ENCODE measurements around the gene GLDN. TPM values are rescaled to one million over a fixed set of nuclear protein-coding genes. Genes with fewer than 3 reads are reported as not detected.

Gene GLDN
- total and polyA plus RNA-seq, 8 donors = 0.23 to 16.8 (median 0.68) TPM; not detected in 2

- ATAC-seq (no peak), FAIRE-seq (no peak), DNase-seq (no peak)
- 86 to 94% methylated on average over 5 of the region's 5 CpGs for WGBS, 2 donors
- TF ChIP-seq CTCF (IDR thresholded peaks at IDR 0.05) = no peak
- Histone ChIP-seq H3K4me1 (peaks cover 0 to 4% (median 0%) of the 10 kb centered on the region in 3 donors), H3K9me3 (no peaks in the 10 kb centered on the region), H3K4me3 (no peak overlapping the region), H3K27ac (no peak overlapping the region), H3K36me3 (no peaks in the 10 kb centered on the region), H3K27me3 (no peaks in the 10 kb centered on the region)
- intact Hi-C loops (cut with DNase I) = no loop called here
Observed at GRCh38 chr15:51335087-51335486, 6.4 kb upstream of the GLDN start.

DNA sequence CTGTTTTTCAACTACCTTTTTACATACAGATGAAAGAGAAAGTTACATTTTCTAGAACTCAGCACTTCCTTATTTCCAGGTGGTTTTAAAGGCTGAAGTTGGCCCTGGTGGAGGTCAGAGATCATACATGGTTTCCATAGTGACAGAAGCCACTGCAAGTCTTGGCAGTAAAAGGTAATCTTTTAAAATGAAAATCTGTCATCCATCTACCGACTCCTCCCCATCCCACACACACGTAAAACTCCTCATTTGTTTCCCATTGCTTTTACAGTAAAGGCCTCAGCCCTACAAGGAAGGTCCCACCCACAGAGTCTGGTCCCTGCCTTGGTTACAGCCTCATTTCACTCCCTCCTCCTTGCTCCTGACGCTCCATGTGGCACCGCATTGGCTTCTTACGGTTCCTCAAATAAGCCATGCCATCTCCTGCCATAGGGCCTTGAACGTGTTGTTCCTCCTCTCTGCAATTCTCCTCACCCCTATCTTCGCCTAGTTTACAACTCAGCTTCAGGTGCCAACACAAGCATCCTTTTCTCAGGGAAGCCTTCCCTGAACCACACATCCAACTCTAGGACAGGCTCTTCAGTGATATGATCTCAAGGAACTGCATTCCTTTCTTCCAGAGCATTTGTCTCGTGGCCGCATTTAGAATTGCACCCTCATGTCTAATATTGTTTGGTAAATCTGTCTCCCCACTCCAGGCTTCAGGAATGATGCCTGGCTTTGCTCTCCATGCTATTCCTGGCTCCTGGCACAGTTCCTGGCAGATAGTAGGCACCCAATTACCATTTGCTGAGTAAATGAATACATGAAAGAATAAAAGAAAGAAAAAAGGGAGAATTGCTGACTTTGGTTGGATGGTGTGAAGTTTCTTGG is 5.7 kb upstream of the GLDN start:
- 85 to 86% methylated on average over 9 of the region's 9 CpGs for WGBS, 2 donors
- intact Hi-C loops (cut with DNase I) = no loop called here

DNA sequence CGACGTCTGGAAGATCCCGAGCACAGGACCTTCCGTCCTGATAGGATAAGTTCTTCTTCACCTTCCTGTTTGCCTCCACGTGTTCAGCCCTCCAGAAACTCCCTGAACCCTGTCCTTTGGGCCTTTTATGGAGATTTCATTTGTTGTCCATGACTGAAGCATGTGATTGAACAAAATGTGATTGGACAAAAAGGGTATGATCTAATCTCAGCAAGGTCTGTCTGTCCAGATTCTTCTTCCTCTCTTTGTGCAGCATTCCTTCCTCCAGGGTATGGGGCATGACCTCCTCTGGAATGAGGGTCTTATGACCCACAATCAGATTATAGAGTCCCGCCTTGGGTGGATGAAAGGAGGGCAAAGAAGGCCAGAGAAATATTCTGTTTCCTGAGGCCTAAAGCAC is 3.0 kb upstream of the GLDN start, which contains the start of gene CYP19A1:
Gene CYP19A1, minus strand, starts transcription at position 101 of the 400 bp plus-strand sequence. CDS start 95,684 bp downstream, outside the sequence.
- H3K27me3 ChIP-seq = peaks cover 0 to 4% (median 0%) of the 10 kb centered on the region in 4 donors
- intact Hi-C loops (cut with DNase I) = no loop called here
- TF ChIP-seq CTCF (IDR thresholded peaks at IDR 0.05) = no peak
- DNase-seq = no peak
- H3K9me3 ChIP-seq = no peaks in the 10 kb centered on the region
- H3K4me3 ChIP-seq = no peak within 1 kb of the TSS
- FAIRE-seq = no peak
- WGBS, 2 donors = 91 to 94% methylated on average over 6 of the region's 6 CpGs
- no peak within 1 kb of the TSS for H3K27ac ChIP-seq
- H3K36me3 ChIP-seq = no peaks in the 10 kb centered on the region
- peaks cover 0 to 4% (median 0%) of the 10 kb centered on the region in 3 donors for H3K4me1 ChIP-seq
- no peak for ATAC-seq

More for the DNA sequence above, 5.7 kb upstream of the GLDN start:
- no peak for TF ChIP-seq CTCF (IDR thresholded peaks at IDR 0.05)
- DNase-seq (no peak), FAIRE-seq (no peak), ATAC-seq (peak in 1 of 4 donors; percentile 42)
- Histone ChIP-seq H3K27me3 (no peaks in the 10 kb centered on the region), H3K36me3 (no peaks in the 10 kb centered on the region), H3K4me1 (peaks cover 0 to 4% (median 0%) of the 10 kb centered on the region in 3 donors), H3K9me3 (no peaks in the 10 kb centered on the region), H3K4me3 (no peak overlapping the region), H3K27ac (no peak overlapping the region)

DNA sequence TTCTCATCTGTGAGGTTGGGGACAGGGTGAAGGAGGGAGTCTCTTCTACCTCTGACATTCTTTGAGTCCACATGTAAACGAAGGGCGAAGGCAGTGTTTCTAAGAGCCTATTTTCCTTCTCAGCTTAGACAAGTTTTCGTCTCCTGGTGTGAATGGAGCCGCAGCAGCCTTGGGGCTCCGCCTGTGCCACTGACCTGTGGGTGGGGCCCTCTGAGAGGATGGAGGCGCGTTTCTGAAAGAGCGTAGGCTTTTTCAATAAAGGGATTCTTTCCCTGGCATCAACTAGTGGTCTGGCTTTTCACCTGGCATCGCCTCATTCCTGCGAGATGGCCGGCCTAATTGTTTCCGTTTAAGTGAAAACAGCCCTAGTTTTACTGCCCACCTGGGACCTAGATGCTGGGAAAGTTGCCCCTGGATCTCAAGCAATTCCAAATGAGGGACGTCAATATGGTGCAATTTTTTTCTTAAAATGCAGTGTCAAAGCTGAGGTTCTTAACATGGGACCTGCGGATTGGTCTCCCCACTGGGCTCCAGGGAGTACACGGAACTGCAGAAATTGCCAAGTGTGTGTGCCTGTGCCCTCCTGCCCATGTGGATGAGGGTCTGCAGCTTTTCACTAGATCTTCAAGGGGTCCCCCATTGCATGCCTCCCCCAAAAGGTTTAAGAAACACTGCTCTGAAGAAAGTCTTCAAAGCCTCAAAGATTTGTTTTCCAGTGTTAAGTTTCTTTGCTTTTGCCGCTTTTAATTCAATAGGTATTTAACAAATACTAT is 958 bp downstream of the GLDN start:
- DNase-seq (no peak), FAIRE-seq (no peak), ATAC-seq (no peak)
- H3K36me3 ChIP-seq = no peaks in the 10 kb centered on the region
- H3K27me3 ChIP-seq = peaks cover 0 to 4% (median 0%) of the 10 kb centered on the region in 4 donors
- intact Hi-C loops (cut with DNase I) = loop anchor here in 1 of 3 donors (5.0 kb wide), 1 partner anchor 50 kb away; no protein-coding TSS in a partner anchor
- no peak for TF ChIP-seq CTCF (IDR thresholded peaks at IDR 0.05)
- no peak overlapping the region for H3K27ac ChIP-seq
- 67 to 69% methylated on average over 16 of the region's 16 CpGs for WGBS, 2 donors
- peak overlapping the region in 1 of 4 donors; percentile 46 for H3K4me3 ChIP-seq
- peaks cover 0 to under 1% (median 0%) of the 10 kb centered on the region in 3 donors for H3K4me1 ChIP-seq
- no peaks in the 10 kb centered on the region for H3K9me3 ChIP-seq

Measured in pancreas (tissue), 10 donors.